NOMO-1 treated with dmso at 0.1 percent for 144 hours (cell line): ENCODE data around the gene SAXO1.
"Not testable (repeated sequence)": the region's sequence is repeated elsewhere in the genome, so short reads cannot be mapped to it uniquely, and the experiment has no call there.

Experiments used
- DNase-seq: peaks from one replicate; lab custom pipeline; 2025; ENCODE audit not compliant: unreplicated experiment; lab: John Stamatoyannopoulos, UW

Gene SAXO1

GRCh38 chr9:19000133-19000532 lies 32.9 kb downstream of the SAXO1 start:
- no peak for DNase-seq

DNA sequence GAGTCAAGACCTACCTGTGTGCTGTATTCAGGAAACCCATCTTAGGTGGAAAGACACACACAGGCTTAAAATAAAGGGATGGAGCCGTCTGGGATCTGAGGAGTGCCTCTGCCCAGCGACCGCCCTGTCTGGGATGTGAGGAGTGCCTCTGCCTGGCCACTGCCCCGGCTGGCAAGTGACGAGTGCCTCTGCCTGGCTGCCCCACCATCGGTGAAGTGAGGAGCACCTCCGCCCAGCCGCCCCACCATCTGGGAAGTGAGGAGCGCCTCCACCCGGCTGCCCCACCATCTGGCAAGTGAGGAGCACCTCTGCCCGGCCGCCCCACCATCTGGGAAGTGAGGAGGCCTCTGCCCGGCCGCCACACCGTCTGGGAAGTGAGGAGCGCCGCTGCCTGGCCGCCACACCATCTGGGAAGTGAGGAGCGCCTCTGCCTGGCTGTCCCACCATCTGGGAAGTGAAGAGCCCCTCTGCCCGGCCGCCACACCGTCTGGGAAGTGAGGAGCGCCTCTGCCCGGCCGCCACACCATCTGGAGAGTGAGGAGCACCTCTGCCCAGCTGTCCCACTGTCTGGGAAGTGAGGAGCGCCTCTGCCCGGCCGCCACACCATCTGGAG lies 33.7 kb downstream of the SAXO1 start:
- DNase-seq, result no peak

DNA sequence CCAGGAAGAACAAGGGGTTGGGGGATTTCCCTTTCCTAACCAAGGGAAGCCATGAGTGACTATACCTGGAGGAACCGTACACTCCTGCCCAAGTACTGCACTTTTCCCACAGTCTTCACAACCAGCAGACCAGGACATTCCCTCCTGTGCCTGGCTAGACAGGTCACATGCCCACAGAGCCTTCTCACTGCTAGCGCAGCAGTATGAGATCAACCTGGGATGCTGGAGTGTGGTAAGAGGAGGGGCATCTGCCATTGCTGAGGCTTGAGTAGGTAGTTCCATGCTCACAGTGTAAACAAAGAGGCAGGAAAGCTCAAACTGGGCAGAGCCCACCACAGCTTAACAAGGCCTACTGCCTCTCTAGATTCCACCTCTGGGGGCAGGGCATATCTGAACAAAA lies 35.9 kb downstream of the SAXO1 start:
- no peak for DNase-seq

DNA sequence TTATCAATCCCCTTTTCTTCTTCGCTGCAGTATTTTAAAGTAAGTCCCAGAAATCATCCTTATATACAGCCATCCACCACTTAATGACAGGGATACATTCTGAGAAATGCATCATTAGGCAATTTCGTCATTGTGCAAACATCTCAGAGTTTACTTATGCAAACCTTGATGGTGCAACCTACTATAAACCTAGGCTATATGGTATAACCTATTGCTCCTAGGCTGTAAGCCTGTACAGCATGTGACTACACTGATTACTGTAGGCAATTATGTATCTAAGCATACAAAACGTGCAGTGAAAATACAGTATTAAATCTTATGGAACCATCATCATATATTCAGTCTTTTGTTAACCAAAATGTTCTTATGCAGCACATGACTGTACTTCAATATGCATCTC lies 36.8 kb downstream of the SAXO1 start:
- DNase-seq, result no peak

DNA sequence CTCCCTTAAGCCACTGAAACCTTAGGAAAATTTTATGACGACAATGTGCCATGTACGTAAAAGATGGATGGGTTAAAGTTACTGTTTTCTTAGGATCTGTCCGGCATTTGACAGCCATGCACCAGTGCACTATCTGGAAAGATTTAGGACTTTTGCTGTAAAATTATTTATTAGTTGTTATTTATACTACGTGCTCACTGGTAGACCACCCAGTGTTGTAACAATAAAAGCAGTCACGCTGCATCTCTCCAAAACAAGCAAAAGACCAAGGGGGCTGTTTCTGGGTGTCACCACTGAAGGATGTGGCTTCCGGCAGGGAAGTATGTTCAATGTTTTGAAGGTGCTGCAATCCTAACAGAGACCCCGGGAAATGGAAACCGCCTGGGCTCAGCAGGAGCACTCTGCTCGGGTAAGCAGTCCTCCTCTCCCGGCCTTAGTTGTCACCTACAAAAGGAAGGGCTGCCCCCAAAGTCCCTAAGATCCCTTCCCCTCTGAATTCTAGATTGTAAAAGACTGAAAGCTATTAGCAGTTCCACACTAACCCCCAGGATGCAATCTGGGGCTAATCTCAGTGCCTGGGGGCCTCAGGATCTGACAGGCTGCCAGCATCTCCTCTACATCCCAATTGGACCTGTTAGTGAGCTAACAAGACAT lies 38.6 kb downstream of the SAXO1 start:
- no peak for DNase-seq

DNA sequence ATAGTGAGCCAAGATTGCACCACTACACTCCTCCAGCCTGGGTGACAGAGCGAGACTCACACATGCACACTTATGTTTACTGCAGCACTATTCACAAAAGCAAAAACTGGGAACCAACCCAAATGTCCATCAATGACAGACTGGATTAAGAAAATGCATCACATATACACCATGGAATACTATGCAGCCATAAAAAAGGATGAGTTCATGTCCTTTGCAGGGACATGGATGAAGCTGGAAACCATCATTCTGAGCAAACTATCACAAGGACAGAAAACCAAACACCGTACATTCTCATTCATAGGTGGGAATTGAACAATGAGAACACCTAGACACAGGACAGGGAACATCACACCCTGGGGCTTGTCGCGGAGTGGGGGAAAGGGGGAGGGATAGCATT lies 41.8 kb downstream of the SAXO1 start:
- not testable (repeated sequence) for DNase-seq

DNA sequence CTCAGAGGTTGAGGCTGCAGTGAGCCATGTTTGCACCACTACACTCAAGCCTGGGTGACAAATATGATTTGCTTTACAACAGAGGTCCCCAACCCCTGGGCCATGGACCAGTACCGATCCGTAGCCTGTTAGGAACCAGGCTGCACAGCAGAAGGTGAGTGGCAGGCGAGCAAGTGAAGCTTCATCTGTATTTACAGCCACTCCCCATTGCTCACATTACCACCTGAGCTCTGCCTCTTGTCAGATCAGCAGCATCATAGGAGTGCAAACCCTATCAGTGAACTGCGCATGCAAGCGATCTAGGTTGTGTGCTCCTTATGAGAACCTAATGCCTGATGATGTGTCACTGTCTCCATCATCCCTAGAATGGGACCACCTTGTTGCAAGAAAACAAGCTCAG lies 42.5 kb downstream of the SAXO1 start:
- no peak for DNase-seq

GRCh38 chr9:18989865-18990264 lies 43.1 kb downstream of the SAXO1 start:
- DNase-seq, result no peak

DNA sequence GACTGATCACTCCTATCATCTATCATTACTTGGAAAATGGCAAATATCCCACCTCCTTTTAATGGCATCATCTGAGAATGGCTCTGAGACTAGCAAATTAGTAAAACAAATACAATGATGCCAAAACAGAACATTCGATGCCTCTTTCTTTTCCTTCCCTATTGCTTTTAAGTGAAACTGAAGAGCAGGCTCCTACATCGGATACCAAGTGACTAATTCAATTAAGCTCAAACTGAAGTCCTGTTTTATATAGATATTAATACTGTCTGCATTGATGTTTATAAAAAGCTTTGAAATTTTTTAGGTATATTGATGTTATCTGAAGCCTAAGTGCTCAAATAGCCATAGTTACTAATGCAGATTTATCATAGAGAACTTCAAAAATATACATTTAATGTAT lies 43.9 kb downstream of the SAXO1 start:
- no peak for DNase-seq

DNA sequence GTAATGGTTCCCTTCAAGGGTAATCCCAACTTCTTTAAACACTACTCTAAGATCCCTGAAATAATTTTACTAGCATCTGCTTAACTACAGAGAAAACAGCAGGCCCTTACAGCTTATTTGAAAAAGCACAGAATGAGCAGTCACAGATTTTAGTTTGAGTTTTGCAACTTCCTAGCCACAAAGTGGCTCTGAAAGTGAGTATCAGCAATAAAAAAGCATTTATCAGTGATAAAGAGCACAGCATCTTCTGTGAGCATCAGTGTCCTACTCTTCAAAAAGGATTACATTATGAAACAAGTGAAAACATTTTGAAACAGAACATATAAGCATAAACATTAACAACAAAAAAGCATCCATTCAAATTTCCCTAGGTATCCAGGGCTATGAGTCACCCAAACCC lies 45.0 kb downstream of the SAXO1 start:
- DNase-seq, result no peak

DNA sequence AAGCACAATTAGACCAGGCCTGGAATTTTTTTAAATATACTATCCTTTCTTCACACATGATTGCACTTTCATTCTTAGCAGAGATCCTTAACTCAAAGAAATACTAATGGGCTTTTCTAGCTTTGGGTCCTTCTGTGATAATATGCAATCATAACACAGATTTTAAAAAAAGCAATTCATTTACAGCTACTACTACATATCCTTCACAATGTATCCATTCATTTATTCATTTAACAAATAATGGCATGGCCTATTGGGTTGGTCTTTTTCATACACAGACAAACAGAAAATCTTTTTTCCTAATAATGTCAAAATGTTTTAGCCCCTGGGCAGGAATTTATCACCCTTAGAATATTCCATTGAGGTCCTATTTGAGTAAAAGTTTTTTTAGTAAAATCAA lies 47.0 kb downstream of the SAXO1 start:
- DNase-seq, result no peak

DNA sequence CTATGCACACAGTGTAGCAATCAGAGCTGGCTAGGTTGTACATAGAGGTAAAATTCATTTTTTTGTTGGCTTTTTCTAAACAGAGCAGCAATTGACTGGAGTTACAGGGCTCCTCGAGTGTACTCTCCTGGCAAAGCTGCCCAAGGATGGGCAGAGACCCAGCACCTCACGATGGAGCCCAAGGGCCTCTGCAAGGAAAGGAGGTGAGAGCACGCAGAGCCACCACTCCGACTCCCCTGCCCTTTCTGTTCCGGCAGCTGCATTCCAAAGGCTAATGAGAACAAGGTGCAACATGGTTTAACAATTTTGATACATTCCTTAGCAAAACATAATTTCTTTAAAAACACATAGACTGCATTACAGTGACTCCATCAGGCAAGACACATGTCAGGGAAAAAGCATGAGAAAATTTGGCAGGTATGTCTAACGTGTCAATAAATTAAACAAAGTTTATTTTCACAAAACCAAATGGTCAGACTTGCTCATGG lies 47.5 kb downstream of the SAXO1 start:
- DNase-seq, result no peak

GRCh38 chr9:18982262-18982620 lies 50.8 kb downstream of the SAXO1 start:
- no peak for DNase-seq

- DNase-seq, result no peak
These were observed 51.3 kb downstream of the SAXO1 start for GRCh38 chr9:18981476-18982261.

DNA sequence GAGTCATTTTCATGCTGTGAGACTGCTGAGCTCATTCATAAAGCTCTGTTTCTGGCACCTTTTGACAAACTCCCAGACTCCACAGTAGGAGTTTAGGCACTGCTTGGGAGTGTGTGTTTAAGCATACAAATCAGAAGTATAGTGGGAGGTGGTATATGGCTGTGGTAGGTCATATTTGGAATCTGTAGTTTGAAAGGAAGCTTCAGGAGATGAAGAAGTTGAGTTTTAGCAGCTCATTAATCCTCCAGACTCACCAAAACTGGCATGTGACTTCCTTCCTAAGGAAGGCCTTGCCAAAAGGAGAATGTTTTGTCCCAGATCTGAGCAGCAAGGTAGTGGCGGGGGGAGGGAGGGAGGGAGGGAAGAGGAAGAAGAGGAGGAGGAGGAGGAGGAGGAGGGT lies 52.8 kb downstream of the SAXO1 start:
- DNase-seq, result no peak

DNA sequence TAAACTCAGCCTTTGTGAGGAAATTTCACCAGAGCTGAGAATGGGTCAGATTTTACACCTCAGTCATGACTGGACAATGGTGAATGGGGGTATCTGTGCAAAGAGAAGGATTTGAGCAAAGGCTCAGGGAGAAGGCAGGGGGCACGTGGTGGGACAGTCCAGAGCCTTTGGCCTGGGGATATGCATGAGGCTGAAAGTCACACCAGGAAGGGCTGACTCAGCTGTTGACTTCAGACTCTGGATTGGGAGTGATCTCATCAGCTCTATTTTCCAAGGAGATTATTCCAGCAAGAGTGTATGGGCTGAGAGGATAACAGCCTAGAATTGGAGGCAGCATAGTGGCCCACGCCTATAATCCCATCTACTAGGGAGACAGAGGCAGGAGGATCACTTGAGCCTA lies 53.6 kb downstream of the SAXO1 start:
- DNase-seq, result no peak

DNA sequence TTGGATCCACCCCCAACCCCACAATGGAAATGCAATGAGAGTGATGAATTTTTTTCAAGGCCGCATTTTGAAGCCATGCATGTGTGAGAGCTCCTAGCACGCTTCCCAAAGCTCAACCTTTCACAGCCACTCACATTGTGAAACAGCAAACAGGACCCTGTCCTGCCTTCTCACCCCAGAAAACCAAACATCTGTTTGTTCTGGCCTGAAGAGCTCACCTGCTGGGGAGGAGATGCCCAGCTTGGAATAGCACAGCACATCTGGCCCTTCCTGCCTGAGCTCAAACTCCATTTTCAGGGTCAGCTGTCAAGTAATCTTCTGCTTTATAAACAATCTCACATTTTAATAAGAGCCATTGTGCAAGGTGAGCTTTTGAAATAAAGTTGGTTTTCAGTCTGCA lies 54.8 kb downstream of the SAXO1 start:
- DNase-seq, result no peak

DNA sequence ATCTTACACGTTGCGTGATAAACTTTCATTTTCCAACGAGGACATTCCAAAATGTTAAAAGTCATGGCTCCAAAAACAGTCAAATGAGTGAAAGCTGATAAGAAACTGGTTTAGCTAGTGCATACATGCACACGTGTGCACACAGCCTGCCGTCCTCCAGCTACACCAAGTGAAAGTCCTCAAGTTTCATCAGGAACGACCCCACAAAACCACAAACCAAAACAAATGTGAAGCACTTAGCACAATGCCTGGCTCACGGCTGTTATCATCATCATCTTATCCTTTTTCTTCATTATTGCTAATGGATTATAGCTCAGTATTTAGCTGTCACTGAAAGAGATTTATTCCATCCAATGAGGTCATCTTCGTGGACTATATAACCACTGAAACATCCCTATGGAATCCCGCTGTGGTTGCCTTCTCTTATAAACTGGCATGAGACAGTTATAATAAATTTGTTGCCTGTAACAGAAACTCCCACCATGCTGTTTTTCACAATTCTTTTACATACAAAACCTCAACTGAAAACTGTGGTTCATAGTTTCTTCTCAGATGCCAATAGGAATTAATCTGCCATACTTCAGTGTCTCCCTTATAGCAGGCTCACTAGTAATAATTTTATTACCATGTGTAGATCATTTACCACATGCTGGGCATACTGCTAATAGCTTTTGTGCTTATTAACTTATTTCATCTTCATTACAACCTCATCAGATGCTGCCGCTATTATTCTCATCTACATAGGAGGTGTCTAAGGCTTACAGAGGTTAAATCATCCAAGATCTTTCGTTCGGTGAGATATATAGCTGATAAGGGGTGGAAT lies 56.1 kb downstream of the SAXO1 start:
- DNase-seq, result no peak

DNA sequence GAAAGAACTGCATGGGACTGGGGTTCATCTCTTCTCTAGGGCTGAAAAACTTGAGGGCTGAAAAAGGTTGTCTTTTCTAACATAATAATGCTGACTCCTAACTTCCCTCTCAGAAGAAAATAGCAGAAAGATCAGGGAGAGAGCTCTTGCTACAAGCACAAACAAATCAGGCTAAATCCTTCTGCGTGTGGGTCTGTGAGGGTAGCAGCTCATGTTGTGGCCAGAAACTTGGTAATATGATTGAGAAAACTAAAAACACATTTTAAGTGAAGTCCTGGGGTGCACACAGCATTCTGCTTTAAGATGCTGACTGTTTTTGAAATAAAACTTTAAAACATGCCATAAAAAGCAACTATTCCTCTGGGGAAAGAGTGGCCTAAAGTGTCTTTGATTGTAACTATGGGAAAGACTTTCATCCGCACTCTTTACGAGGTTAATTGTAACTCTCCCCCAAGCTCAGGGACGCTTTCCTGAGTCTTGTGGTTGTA lies 56.7 kb downstream of the SAXO1 start:
- DNase-seq, result no peak

- no peak for DNase-seq
These were observed 59.7 kb downstream of the SAXO1 start for GRCh38 chr9:18973348-18973747.

DNA sequence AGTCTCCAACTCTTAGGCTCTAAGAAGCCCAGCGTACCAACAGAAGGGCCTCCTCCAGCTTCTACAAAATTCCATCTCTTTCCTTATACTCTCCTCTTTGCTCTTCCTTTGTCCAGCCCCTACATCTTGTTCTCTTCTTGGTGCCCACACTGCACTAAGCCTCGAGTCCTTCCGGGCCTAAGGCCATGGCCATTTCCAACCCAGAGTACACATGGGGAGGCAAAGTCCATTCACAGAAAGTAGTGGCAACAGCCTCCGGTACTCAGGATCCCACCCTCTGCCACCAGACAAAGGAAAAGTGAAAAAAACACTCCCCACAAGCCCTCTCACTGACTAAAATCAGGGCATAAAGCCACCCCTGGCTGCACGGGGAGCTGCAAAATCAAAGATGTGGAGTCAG lies 60.3 kb downstream of the SAXO1 start:
- no peak for DNase-seq
